Natural killer cell treated with Interleukin-12 subunit alpha and Interleukin-12 subunit beta and Interleukin-15 and Interleukin-18, amount 100 ng/mL, for 72 hours (primary cell): ENCODE measurements around the gene ADAM8. TPM values are rescaled to one million over a fixed set of nuclear protein-coding genes. Genes with fewer than 3 reads are reported as not detected.
"Not testable (repeated sequence)": the region's sequence is repeated elsewhere in the genome, so short reads cannot be mapped to it uniquely, and the experiment has no call there.

Source experiments
- ATAC-seq, 2 donors: fragments of 150-1000 bp; cut with Tn5 transposase in 1 of 2; sonication (Bioruptor Pico), chemical (Tn5 transposase) in 1 of 2; 2 replicates each; pipeline ENCODE4 v1.10.0; 2021
- DNase-seq: peaks from one replicate; pipeline ENCODE4 v3.0.0; 2022; ENCODE audit warnings: low spot score
- H3K27ac Mint-ChIP-seq, 2 donors: 1 replicate in 1 of 2; 2 replicates in 1 of 2; pipeline ENCODE4 v1.8.0; 2022; ENCODE audit warnings: mixed read lengths in 2 of 2, mild to moderate bottlenecking in 1 of 2, moderate library complexity in 1 of 2
- H3K27me3 Mint-ChIP-seq, 2 donors: 1 replicate in 1 of 2; 2 replicates in 1 of 2; pipeline ENCODE4 v1.8.0; 2022; ENCODE audit warnings: mixed read lengths in 2 of 2
- H3K36me3 Mint-ChIP-seq: one replicate; pipeline ENCODE4 v1.8.0; 2022; ENCODE audit warnings: mixed read lengths
- H3K4me1 Mint-ChIP-seq, 2 donors: 1 replicate in 1 of 2; 2 replicates in 1 of 2; pipeline ENCODE4 v1.8.0; 2022; ENCODE audit warnings: low read depth in 2 of 2, mixed read lengths in 2 of 2, mild to moderate bottlenecking in 1 of 2
- H3K4me3 Mint-ChIP-seq: one replicate; pipeline ENCODE4 v1.8.0; 2022; ENCODE audit warnings: mixed read lengths
- H3K9me3 Mint-ChIP-seq: 2 replicates; pipeline ENCODE4 v1.8.0; 2022; ENCODE audit warnings: mixed read lengths
- total RNA-seq, 2 donors: library from RNA; stranded (reverse); gene quantifications; one replicate each; pipeline ENCODE4 v1.2.3, GENCODE V29; 2022

Gene ADAM8
- total RNA-seq, 2 donors from 2014 or later, result 202 to 211 TPM

DNA sequence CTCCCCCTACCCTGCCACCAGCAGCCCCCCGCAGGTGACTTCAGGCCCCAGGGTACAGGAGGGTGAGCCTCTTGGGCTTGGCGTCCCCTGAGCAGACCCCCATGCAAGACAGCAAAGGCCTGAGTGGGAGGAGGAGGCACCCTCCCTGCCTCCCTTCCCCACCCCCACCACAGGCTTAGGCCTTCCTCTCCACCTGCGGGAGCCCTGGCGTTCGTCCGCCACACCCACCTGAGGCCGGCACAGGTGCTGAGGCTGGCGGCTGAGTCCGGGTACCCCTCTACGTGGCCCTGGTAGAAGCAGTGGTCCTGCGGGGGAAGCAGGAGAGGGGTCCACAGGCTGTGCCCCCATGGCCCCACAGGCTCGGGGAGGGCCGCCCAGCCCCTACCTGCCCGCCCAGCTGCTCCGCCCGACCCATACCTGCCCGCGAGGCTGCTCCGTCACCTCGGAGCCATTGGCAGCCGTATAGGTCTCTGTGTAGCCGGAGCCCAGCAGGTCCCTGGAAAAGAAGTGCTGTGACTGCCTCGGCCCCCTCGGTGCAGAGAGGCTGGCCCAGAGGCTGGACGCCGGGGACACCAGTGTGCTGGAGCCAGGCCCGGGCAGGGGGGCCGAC is 3.0 kb downstream of the ADAM8 start:
- ATAC-seq (no peak), DNase-seq (no peak)
- no peak overlapping the region for H3K4me3 Mint-ChIP-seq
- H3K36me3 Mint-ChIP-seq, result no peaks in the 10 kb centered on the region
- H3K4me1 Mint-ChIP-seq, result peaks cover 8 to 9% of the 10 kb centered on the region in 2 donors
- no peaks in the 10 kb centered on the region for H3K9me3 Mint-ChIP-seq
- H3K27ac Mint-ChIP-seq, result no peak overlapping the region
- no peaks in the 10 kb centered on the region for H3K27me3 Mint-ChIP-seq

DNA sequence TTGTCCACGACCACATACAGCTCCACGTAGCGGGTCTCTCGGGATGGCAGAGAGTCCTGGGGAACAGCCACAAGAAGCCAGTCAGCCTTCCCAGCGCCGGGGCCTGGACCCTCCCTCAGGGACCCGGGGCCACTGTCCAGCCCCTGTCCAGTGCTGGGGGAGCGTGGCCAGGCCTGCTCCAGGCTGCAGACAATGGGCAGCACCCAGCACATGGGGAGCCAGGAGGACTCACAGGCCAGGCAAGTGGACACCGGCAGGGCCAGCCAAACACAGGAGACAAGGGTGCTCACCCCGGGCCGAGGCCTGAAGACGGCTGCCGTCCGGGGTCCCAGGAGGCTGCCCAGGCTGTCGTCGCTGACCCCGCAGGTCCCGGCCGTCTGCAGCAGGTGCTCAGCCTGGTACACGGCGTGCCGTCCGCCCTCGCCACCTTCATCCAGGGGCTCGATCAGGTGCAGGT is 3.7 kb downstream of the ADAM8 start:
- Mint-ChIP-seq H3K36me3 (no peaks in the 10 kb centered on the region), H3K4me3 (no peak overlapping the region)

DNA sequence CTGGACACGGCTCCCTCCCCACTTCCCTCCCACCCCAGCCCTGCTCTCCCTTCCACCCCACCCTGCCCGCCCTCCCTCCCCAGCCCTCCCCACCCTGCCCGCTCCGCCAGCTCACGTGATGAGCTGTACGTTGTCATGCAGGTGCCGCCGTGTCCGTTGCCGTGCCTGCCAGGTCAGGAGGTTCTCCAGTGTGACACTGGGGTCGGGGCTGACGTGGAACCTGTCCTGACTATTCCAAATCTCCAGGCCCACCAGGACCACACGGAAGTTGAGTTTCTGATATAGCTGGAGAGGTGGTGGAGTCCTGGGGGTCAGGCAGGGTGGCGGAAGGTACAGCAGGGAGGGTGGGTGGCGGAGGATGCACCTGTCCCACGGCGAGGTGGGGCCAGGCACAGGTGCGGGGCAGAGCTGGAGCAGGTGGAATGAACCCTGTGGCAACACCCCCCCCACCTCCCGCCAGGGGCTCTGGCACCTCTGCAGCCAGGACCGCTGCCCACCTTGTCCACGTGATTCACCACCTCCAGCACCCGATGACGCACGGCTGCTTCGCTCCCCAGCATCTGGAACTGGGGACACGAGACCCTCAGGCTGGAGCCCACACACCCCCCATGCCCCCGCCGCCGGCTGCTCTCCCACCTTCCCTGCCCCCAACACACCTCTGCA is 4.2 kb downstream of the ADAM8 start:
- Mint-ChIP-seq H3K27ac (no peak overlapping the region), H3K4me3 (no peak overlapping the region), H3K36me3 (no peaks in the 10 kb centered on the region), H3K9me3 (no peaks in the 10 kb centered on the region), H3K27me3 (no peaks in the 10 kb centered on the region), H3K4me1 (no peaks in the 10 kb centered on the region)
- no peak for ATAC-seq
- DNase-seq, result no peak

More for the DNA sequence above, 3.7 kb downstream of the ADAM8 start:
- DNase-seq (no peak), ATAC-seq (no peak)
- Mint-ChIP-seq H3K27me3 (no peaks in the 10 kb centered on the region), H3K9me3 (no peaks in the 10 kb centered on the region), H3K4me1 (peaks cover 1 to 3% of the 10 kb centered on the region in 2 donors), H3K27ac (no peak overlapping the region)

DNA sequence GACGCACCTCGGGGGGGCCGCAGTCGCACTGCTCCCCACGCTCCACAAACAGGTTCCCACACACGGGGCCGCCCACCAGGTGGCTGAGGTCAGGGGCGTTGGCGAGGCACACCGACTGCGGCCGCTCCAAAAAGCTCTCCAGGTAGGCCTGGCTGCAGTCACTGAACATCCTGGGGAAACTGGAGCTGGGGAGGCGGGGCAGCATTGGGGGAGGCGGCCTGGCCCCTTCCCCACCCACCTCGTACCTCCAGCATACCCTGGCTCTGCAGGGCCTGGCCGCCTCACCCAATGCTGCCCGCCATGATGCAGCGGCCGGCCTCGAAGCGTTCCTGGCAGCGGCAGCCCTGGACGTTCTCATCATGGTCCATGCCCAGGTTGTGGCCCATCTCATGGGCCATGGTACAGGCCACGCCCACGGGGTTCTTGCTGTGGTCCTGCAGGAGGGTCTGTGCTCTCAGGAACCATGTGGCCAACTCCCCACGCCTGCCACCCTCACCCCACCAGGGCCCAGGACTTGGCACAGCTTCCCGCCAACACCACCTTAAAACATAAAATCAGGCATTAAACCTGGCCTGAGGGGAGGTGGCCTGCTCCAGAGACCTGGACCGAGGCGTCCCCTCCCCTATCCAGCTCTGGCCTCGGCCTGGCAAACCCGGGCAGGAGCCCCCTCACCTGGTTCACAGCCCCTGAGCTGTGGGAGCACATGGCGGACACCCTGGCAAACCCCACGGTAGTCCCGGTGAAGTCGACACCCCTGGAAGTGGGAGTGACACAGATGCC is 5.0 kb downstream of the ADAM8 start:
- DNase-seq (no peak), ATAC-seq (no peak)
- no peaks in the 10 kb centered on the region for H3K9me3 Mint-ChIP-seq
- no peaks in the 10 kb centered on the region for H3K4me1 Mint-ChIP-seq
- no peaks in the 10 kb centered on the region for H3K36me3 Mint-ChIP-seq
- no peak overlapping the region for H3K4me3 Mint-ChIP-seq
- no peaks in the 10 kb centered on the region for H3K27me3 Mint-ChIP-seq
- H3K27ac Mint-ChIP-seq, result no peak overlapping the region

DNA sequence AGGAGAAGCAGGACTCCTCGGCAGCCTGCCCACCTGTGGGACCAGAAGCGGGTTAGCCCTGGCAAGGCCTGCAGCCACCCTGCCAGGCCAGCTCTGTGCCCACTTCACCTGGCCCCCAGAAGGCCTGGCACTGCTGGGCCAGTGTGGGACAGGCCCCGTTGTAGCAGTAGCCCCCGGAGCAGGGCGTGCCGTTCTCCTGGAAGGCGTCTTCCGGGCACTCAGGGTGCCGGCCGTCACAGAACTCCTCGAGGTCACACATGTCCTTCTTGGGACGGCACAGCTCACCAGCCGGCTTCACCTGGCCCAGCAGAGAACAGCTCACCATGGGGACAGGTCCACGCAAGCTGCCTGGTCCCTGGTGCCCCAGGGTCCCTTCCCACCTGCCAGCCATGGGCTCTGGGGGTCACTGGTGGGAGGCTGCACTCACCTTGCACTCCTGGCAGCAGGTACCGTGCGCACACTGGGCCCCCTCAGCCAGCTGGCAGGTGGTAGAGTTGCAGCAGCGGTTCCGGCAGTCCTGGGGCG is 5.8 kb downstream of the ADAM8 start:
- Mint-ChIP-seq H3K27ac (no peak overlapping the region), H3K4me1 (peaks cover 0 to 2% of the 10 kb centered on the region in 2 donors)
- no peak for ATAC-seq

DNA sequence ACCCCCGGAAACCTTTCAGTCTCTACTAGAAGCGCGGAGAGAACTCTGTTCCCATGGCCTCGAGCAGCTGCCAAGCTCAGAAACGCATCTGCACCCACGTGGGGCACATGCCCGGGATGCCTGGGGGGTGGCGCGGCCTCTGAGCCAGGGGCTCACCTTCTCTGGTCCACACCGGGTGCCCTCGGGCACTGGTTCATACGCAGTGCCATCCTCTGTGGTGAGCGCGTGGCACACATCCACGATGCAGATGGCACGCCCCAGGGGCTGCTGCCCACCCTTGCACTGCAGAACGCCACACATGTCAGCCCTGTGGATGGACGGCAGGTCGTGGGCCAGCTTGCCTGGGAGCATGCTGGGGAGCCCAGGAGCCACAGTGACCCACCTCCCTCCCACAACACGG is 6.5 kb downstream of the ADAM8 start:
- no peak for DNase-seq
- no peaks in the 10 kb centered on the region for H3K36me3 Mint-ChIP-seq
- no peak overlapping the region for H3K27ac Mint-ChIP-seq
- no peaks in the 10 kb centered on the region for H3K9me3 Mint-ChIP-seq
- H3K27me3 Mint-ChIP-seq, result no peaks in the 10 kb centered on the region
- no peak for ATAC-seq
- peaks cover 0 to 8% of the 10 kb centered on the region in 2 donors for H3K4me1 Mint-ChIP-seq
- no peak overlapping the region for H3K4me3 Mint-ChIP-seq

More for the DNA sequence above, 5.8 kb downstream of the ADAM8 start:
- H3K36me3 Mint-ChIP-seq, result no peaks in the 10 kb centered on the region
- H3K27me3 Mint-ChIP-seq, result no peaks in the 10 kb centered on the region
- no peaks in the 10 kb centered on the region for H3K9me3 Mint-ChIP-seq
- H3K4me3 Mint-ChIP-seq, result no peak overlapping the region
- no peak for DNase-seq

DNA sequence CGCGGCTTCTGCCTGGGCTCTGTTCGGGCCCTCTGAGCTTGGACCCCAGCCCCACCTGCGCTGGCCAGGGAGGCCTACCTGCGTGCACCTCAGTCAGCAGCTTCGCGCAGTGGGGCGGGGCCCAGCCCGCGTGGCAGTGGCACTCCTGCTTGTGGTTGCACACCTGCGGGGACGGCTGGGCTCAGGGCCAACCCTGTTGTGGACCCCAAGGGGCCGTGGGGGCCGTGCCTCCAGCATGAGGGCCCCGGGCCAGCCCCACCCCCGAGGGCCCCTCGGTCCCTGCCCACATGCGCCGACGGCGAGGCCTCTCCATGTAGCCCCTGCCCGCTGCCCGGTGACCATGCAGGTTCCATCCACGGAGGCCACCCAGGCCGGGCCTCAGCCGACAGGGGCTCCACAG is 7.3 kb downstream of the ADAM8 start:
- DNase-seq, result no peak
- Mint-ChIP-seq H3K27ac (no peak overlapping the region), H3K9me3 (no peaks in the 10 kb centered on the region), H3K4me1 (peaks cover 4 to 13% of the 10 kb centered on the region in 2 donors), H3K4me3 (no peak overlapping the region), H3K36me3 (no peaks in the 10 kb centered on the region), H3K27me3 (no peaks in the 10 kb centered on the region)
- no peak for ATAC-seq

DNA sequence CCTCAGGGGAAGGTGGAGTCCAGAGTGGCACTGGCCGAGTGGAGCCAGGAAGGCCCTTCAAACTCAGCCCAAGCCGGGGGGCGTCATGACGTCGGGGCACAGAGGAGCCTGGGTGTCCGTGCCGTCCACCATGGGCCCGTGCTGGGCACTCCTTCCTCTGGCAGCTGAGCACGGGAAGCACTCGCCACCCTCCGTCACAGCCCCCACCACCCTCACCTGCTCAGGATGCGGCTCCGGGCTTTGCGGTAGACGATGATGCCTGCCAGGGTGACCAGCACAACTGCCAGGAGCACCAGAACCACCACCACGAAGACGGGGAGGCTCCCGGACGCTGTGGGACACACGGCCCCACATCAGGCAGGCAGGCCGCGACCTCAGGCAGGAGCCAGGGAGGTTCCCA is 8.1 kb downstream of the ADAM8 start:
- no peaks in the 10 kb centered on the region for H3K36me3 Mint-ChIP-seq
- H3K4me1 Mint-ChIP-seq, result peaks cover 8 to 17% of the 10 kb centered on the region in 2 donors
- no peak overlapping the region for H3K4me3 Mint-ChIP-seq
- no peak overlapping the region for H3K27ac Mint-ChIP-seq
- no peak for DNase-seq
- H3K9me3 Mint-ChIP-seq, result no peaks in the 10 kb centered on the region
- no peak for ATAC-seq
- no peaks in the 10 kb centered on the region for H3K27me3 Mint-ChIP-seq

DNA sequence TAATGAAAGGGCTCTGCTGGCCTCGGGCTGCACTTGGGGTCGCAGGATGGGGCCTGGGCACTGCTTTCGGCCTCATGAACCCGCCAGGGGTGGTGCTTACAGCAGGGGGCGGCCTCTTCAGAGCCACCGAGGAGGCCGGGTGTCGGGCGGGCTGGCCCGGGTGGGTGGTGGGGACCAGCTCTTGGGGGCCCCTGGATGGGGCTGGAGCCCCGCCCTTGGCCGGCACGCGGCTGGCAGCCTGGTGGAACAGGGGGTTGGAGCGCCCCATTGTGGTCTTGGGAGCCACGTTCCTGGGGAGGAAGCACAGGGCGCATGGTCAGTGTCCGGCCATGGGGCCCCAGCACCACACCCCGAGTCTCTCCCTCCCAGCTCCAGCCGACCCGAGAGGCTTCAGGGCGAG is 8.8 kb downstream of the ADAM8 start:
- DNase-seq, result no peak
- H3K27me3 Mint-ChIP-seq, result no peaks in the 10 kb centered on the region

DNA sequence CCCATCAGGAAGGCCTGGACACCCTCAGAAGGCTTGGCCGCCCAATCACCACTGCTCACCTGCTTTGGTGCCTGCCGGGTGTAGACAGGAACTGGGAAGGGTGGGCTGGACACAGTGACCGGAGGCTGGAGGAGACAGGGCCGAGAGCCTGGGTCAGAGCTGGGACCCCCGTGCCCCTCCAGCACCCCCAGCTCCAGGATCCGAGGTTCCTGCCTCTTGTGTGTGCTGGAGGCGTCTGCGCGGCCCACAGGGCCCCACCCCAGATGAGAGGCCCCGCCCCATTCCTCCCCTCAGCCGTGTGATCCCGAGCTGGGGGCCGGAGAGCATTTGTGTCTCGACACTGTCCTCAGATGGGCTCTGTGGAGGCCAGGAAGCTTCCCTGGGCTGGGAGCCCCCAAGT is 9.4 kb downstream of the ADAM8 start:
- Mint-ChIP-seq H3K27me3 (no peaks in the 10 kb centered on the region), H3K36me3 (no peaks in the 10 kb centered on the region), H3K9me3 (no peaks in the 10 kb centered on the region), H3K4me3 (no peak overlapping the region), H3K4me1 (peaks cover 8 to 17% of the 10 kb centered on the region in 2 donors), H3K27ac (no peak overlapping the region)
- DNase-seq, result no peak
- ATAC-seq, result no peak

More for the DNA sequence above, 8.8 kb downstream of the ADAM8 start:
- H3K4me1 Mint-ChIP-seq, result peaks cover 8 to 17% of the 10 kb centered on the region in 2 donors
- no peaks in the 10 kb centered on the region for H3K9me3 Mint-ChIP-seq
- H3K27ac Mint-ChIP-seq, result no peak overlapping the region
- no peak overlapping the region for H3K4me3 Mint-ChIP-seq
- no peak for ATAC-seq
- H3K36me3 Mint-ChIP-seq, result no peaks in the 10 kb centered on the region

DNA sequence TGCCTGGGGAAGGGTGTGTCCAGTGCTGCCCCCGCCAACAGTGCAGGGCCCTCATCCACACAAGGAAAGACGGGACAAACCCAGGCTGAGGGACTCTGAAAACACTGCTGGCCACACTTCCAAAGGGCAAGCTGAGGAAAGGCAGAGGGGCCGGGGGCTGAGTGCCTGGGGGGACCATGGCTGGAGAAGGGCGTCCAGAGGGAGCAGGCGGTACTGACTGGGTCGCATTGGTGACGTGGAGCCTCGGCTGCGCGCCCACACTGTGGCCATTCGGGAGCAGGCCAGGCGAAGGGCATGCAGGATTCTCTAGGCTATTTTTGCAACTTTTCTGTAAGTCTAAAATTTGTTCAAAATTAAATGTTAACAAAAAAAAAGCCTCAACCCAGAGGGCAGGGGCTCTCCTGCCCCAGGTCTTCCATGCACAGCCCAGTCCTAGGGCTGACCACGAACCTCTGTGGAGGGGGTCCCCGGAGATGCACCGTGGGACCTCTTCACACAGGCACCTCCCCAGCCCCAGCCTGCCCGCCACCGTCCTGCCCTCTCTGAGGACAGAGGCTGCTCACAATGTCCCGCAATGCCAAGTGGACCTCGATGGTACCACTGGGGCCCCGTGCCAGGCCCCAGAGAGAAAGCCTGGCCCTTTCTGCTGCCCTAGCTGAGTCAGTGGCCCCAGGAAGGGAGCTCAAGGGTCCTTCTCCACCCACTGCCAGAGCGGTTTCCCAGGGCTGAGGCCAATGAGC is 10.4 kb downstream of the ADAM8 start:
- Mint-ChIP-seq H3K27ac (peak overlapping the region in 1 of 2 donors; percentile 26), H3K36me3 (no peaks in the 10 kb centered on the region), H3K4me1 (peaks cover 8 to 17% of the 10 kb centered on the region in 2 donors), H3K9me3 (no peaks in the 10 kb centered on the region), H3K27me3 (no peaks in the 10 kb centered on the region), H3K4me3 (no peak overlapping the region)
- DNase-seq, result no peak
- no peak for ATAC-seq

DNA sequence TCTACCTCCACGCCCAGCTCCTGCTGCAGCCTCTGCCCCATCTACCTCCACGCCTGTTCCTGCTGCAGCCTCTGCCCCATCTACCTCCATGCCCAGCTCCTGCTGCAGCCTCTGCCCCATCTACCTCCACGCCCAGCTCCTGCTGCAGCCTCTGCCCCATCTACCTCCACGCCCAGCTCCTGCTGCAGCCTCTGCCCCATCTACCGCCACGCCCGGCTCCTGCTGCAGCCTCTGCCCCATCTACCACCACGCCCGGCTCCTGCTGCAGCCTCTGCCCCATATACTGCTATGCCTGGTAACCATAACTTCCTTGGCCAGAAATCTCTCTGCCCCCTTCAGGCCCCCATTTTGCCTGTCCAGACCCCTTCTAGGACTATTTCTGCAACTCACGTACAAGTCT is 11.6 kb downstream of the ADAM8 start:
- not testable (repeated sequence) for H3K36me3 Mint-ChIP-seq, H3K27me3 Mint-ChIP-seq, DNase-seq, H3K9me3 Mint-ChIP-seq, ATAC-seq, H3K4me3 Mint-ChIP-seq
- Mint-ChIP-seq H3K27ac (peak overlapping the region in 1 of 2 donors; percentile 26), H3K4me1 (peaks cover 11 to 27% of the 10 kb centered on the region in 2 donors)

DNA sequence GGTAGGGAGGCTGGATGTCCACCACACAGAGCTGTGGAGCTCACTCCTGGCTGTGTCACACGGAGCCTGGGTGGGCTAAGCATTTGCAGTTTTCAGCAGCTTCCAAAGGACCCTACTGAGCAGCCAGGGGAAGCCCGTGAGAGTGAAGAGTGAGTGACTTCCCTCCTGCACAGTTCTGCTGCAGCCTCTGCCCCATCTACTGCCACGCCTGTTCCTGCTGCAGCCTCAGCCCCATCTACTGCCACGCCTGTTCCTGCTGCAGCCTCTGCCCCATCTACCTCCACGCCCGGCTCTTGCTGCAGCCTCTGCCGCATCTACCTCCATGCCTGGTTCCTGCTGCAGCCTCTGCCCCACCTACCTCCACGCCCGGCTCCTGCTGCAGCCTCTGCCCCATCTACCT is 12.2 kb downstream of the ADAM8 start:
- no peaks in the 10 kb centered on the region for H3K9me3 Mint-ChIP-seq
- H3K27ac Mint-ChIP-seq, result no peak overlapping the region
- DNase-seq, result no peak
- peaks cover 16 to 33% of the 10 kb centered on the region in 2 donors for H3K4me1 Mint-ChIP-seq
- no peaks in the 10 kb centered on the region for H3K27me3 Mint-ChIP-seq
- H3K4me3 Mint-ChIP-seq, result peak overlapping the region; percentile 8
- ATAC-seq, result no peak
- no peaks in the 10 kb centered on the region for H3K36me3 Mint-ChIP-seq
